Caki2 (cell line): ENCODE data around the gene PDGFRB. TPM values are rescaled to one million over a fixed set of nuclear protein-coding genes. Genes with fewer than 3 reads are reported as not detected.

Experiments
- DNase-seq: peaks from one replicate; pipeline ENCODE4 v3.0.0-alpha.2; 2015; ENCODE audit warnings: low read depth
- in situ Hi-C: cut with HindIII; loops from 2 replicates; pipeline ENCODE4 v1.10.0; 2016; ENCODE audit warnings: low sequenced_read_pairs, low pct_unique_long_range_greater_than_20kb, mixed read lengths
- total RNA-seq: library from RNA; depleted of rRNA; stranded (reverse); fragments of >200 nt; shearing (Covaris generic); gene quantifications from 2 replicates; pipeline ENCODE4 v1.2.3, GENCODE V29; 2014; ENCODE audit warnings: low replicate concordance

The PDGFRB gene
- total RNA-seq, 1 experiment from 2014 or later = 16.3 TPM

- in situ Hi-C loops = no loop called here
- peak; percentile 90 for DNase-seq
These were observed 16.9 kb downstream of the PDGFRB start for GRCh38 chr5:150138551-150139265.

GRCh38 chr5:150137997-150138396 lies 17.6 kb downstream of the PDGFRB start:
- in situ Hi-C loops = no loop called here
- DNase-seq = no peak

GRCh38 chr5:150137168-150137957 lies 18.3 kb downstream of the PDGFRB start:
- no peak for DNase-seq
- in situ Hi-C loops = no loop called here

- in situ Hi-C loops = no loop called here
These were observed 19.1 kb downstream of the PDGFRB start for GRCh38 chr5:150136305-150137167.

GRCh38 chr5:150135557-150136304 lies 19.9 kb downstream of the PDGFRB start:
- in situ Hi-C loops = no loop called here
- DNase-seq = no peak

More at GRCh38 chr5:150136305-150137167, 19.1 kb downstream of the PDGFRB start:
- no peak for DNase-seq

GRCh38 chr5:150134198-150134588 lies 21.5 kb downstream of the PDGFRB start:
- in situ Hi-C loops = no loop called here
- DNase-seq = no peak

GRCh38 chr5:150133581-150134197 lies 22.0 kb downstream of the PDGFRB start:
- in situ Hi-C loops = no loop called here
- no peak for DNase-seq

GRCh38 chr5:150132740-150133139 lies 22.9 kb downstream of the PDGFRB start:
- no peak for DNase-seq
- in situ Hi-C loops = no loop called here

- DNase-seq = no peak
- in situ Hi-C loops = no loop called here
These were observed 23.5 kb downstream of the PDGFRB start for GRCh38 chr5:150131978-150132694.

GRCh38 chr5:150131461-150131860 lies 24.2 kb downstream of the PDGFRB start:
- in situ Hi-C loops = no loop called here
- no peak for DNase-seq

GRCh38 chr5:150130493-150130922 lies 25.1 kb downstream of the PDGFRB start:
- in situ Hi-C loops = no loop called here

GRCh38 chr5:150129813-150130492 lies 25.7 kb downstream of the PDGFRB start:
- peak; percentile 44 for DNase-seq

More at GRCh38 chr5:150130493-150130922, 25.1 kb downstream of the PDGFRB start:
- no peak for DNase-seq

GRCh38 chr5:150129454-150129812 lies 26.2 kb downstream of the PDGFRB start:
- in situ Hi-C loops = no loop called here
- no peak for DNase-seq

More at GRCh38 chr5:150129813-150130492, 25.7 kb downstream of the PDGFRB start:
- in situ Hi-C loops = no loop called here

- in situ Hi-C loops = no loop called here
- no peak for DNase-seq
These were observed 28.8 kb downstream of the PDGFRB start for GRCh38 chr5:150126921-150127265.

- DNase-seq = no peak
- in situ Hi-C loops = no loop called here
These were observed 29.3 kb downstream of the PDGFRB start for GRCh38 chr5:150126199-150126920.

GRCh38 chr5:150125334-150125733 lies 30.3 kb downstream of the PDGFRB start:
- DNase-seq = no peak
- in situ Hi-C loops = no loop called here
